ENCODE data around the gene GJA5. TPM values are rescaled to one million over a fixed set of nuclear protein-coding genes. Genes with fewer than 3 reads are reported as not detected.

GJA5 gene
- total RNA-seq, 1 experiment from 2014 or later: 8.7 TPM

DNA sequence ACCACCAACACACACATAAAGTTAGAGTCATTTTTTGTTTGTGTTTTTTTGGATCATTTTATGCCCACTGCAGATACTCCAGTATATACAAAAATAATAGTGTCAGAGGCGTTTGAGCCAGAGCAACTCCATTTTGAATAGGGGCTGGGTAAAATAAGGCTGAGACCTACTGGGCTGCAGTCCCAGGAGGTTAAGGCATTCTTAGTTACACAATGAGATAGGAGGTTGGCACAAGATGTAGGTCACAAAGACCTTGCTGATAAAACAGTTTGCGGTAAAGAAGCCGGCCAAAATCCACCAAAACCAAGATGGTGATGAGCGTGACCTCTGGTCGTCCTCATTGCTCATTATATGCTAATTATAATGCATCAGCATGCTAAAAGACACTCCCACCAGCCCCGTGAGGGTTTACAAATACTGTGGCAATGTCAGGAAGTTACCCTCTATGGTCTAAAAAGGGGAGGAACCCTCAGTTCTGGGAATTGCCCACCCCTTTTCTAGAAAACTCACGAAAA lies 40.6 kb downstream of the GJA5 start:
- H3K79me2 ChIP-seq (ENCODE audit: low read depth): no peaks in the 10 kb centered on the region
- no peak for DNase-seq
- no peaks in the 10 kb centered on the region for H3K9me2 ChIP-seq (ENCODE audit: insufficient read depth)
- H3K27me3 ChIP-seq (ENCODE audit: insufficient read depth, low read depth): no peaks in the 10 kb centered on the region
- no TSS peak for BruUV-seq (replicated peaks)
- H3K4me2 ChIP-seq: peak overlapping the region; percentile 21
- no peaks in the 10 kb centered on the region for H4K20me1 ChIP-seq (ENCODE audit: insufficient read depth)
- peak overlapping the region; percentile 35; the same call in 1 of the 2 replicates for H3K27ac ChIP-seq
- H3K4me1 ChIP-seq (replicated peaks; ENCODE audit: insufficient read depth): peaks cover 94% of the 10 kb centered on the region
- H3K4me3 ChIP-seq: no peak overlapping the region
- H3K36me3 ChIP-seq (ENCODE audit: low read depth): no peaks in the 10 kb centered on the region
- H3F3A ChIP-seq (ENCODE audit: insufficient read depth, low read depth): peaks cover 55% of the 10 kb centered on the region
- intact Hi-C loops (cut with micrococcal nuclease; ENCODE audit: unreplicated experiment): no loop called here
- no peak overlapping the region for H2AFZ ChIP-seq
- ChIA-PET POLR2A (ENCODE audit: unreplicated experiment) (no interaction called here), CTCF (interaction anchor here (0.7 kb wide), 1 partner anchor 23 kb away, joined by 3 read pairs; no protein-coding TSS in a partner anchor)
- no peak for TF ChIP-seq EZH2 (IDR thresholded peaks at IDR 0.05; ENCODE audit: low read depth)
- TF ChIP-seq, protein P1, sequence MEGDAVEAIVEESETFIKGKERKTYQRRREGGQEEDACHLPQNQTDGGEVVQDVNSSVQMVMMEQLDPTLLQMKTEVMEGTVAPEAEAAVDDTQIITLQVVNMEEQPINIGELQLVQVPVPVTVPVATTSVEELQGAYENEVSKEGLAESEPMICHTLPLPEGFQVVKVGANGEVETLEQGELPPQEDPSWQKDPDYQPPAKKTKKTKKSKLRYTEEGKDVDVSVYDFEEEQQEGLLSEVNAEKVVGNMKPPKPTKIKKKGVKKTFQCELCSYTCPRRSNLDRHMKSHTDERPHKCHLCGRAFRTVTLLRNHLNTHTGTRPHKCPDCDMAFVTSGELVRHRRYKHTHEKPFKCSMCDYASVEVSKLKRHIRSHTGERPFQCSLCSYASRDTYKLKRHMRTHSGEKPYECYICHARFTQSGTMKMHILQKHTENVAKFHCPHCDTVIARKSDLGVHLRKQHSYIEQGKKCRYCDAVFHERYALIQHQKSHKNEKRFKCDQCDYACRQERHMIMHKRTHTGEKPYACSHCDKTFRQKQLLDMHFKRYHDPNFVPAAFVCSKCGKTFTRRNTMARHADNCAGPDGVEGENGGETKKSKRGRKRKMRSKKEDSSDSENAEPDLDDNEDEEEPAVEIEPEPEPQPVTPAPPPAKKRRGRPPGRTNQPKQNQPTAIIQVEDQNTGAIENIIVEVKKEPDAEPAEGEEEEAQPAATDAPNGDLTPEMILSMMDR (conservative IDR thresholded peaks at IDR 0.05): no peak
- peaks cover 7% of the 10 kb centered on the region; the same call in 1 of the 2 replicates for H3K9me3 ChIP-seq (ENCODE audit: insufficient read depth, low read depth)

DNA sequence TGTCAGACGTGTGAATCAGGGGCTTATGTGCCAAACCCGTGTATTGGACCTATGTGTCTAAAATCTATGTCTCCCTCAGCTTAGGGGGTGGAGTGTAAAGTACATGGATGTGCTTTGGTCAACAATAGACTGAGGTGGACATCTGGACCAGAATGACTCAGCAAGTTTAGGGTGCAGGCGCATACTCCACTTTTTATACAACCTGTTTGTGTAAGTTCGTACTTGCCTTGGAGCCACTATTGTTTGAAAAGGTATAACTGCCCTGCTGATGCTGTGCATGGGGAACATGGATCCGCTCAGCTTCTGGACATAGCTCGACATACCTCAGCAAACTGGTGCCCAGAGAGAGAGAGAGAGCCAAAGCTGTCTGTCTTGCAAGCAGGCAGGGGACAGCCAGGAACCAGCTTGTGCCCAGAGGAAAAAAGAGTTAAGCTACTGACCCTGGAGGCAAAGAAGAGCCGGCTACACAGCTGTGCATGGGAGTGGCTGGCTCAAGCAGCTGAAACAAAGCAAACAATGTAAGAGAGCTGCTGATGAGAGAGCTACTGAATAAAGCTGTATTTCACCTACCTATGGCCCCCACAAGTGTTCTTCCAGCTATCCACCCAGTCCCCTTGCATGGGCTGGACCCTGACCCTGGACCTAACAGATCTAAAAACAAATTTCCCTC lies 41.2 kb downstream of the GJA5 start:
- intact Hi-C loops (cut with micrococcal nuclease; ENCODE audit: unreplicated experiment): no loop called here
- ChIA-PET CTCF (interaction anchor here (0.7 kb wide), 2 partner anchors 23 to 55 kb away, joined by 3 read pairs; no protein-coding TSS in a partner anchor), POLR2A (ENCODE audit: unreplicated experiment) (no interaction called here)

DNA sequence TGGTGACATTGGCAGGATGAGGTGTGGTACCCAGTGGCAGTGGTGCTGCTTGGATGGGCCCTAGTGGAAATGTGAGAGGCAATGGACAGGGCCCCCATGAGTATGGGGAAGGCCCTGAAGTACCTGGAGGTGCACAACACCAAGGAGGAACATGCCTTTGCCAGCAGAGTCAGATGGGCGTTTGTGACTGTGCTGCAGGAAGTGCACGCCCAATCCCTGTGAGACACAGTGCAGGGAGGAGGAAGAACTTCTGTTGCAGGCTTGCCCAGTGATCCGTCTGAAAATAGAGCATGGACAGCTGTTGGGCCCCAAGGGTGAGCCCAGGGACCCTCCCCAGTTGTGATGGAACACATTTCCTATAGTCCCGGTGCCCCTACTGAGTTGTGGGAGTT lies 42.7 kb downstream of the GJA5 start:
- TF ChIP-seq, protein P1 (conservative IDR thresholded peaks at IDR 0.05): no peak
- no peak for TF ChIP-seq EZH2 (IDR thresholded peaks at IDR 0.05; ENCODE audit: low read depth)
- H3K9me2 ChIP-seq (ENCODE audit: insufficient read depth): no peaks in the 10 kb centered on the region
- H3K4me2 ChIP-seq: peak overlapping the region; percentile 5; the same call in 1 of the 2 replicates
- no peaks in the 10 kb centered on the region for H4K20me1 ChIP-seq (ENCODE audit: insufficient read depth)
- H3K4me1 ChIP-seq (replicated peaks; ENCODE audit: insufficient read depth): peaks cover 78% of the 10 kb centered on the region
- no peaks in the 10 kb centered on the region for H3K27me3 ChIP-seq (ENCODE audit: insufficient read depth, low read depth)
- ChIA-PET POLR2A (ENCODE audit: unreplicated experiment) (interaction anchor here (0.7 to 1.4 kb wide), 3 partner anchors 14 to 119 kb away, joined by 3 to 16 read pairs (median 10); no protein-coding TSS in a partner anchor), CTCF (interaction anchor here (1.3 kb wide), 1 partner anchor 39 kb away, joined by 4 read pairs; no protein-coding TSS in a partner anchor)
- DNase-seq: peak; percentile 29 to 48
- H3K79me2 ChIP-seq (ENCODE audit: low read depth): no peaks in the 10 kb centered on the region
- peak overlapping the region; percentile 67 for H3K27ac ChIP-seq
- H3K9me3 ChIP-seq (ENCODE audit: insufficient read depth, low read depth): peaks cover 7% of the 10 kb centered on the region; the same call in 1 of the 2 replicates
- H3F3A ChIP-seq (ENCODE audit: insufficient read depth, low read depth): peaks cover 54% of the 10 kb centered on the region
- BruUV-seq (replicated peaks): no TSS peak
- H3K36me3 ChIP-seq (ENCODE audit: low read depth): no peaks in the 10 kb centered on the region
- no peak overlapping the region for H3K4me3 ChIP-seq
- intact Hi-C loops (cut with micrococcal nuclease; ENCODE audit: unreplicated experiment): loop anchor here (1.0 to 2.0 kb wide), 4 partner anchors 40 to 173 kb away; partner anchors contain the start of gene ACP6
- no peak overlapping the region for H2AFZ ChIP-seq

More for the DNA sequence above, 41.2 kb downstream of the GJA5 start:
- H3K27me3 ChIP-seq (ENCODE audit: insufficient read depth, low read depth): no peaks in the 10 kb centered on the region
- no peak for TF ChIP-seq EZH2 (IDR thresholded peaks at IDR 0.05; ENCODE audit: low read depth)
- TF ChIP-seq, protein P1 (conservative IDR thresholded peaks at IDR 0.05): no peak
- H3K4me2 ChIP-seq: peak overlapping the region; percentile 21
- no peaks in the 10 kb centered on the region for H3K36me3 ChIP-seq (ENCODE audit: low read depth)
- no peak overlapping the region for H3K4me3 ChIP-seq
- no peaks in the 10 kb centered on the region for H3K79me2 ChIP-seq (ENCODE audit: low read depth)
- H3K9me2 ChIP-seq (ENCODE audit: insufficient read depth): no peaks in the 10 kb centered on the region
- H3K4me1 ChIP-seq (replicated peaks; ENCODE audit: insufficient read depth): peaks cover 93% of the 10 kb centered on the region
- no peaks in the 10 kb centered on the region for H4K20me1 ChIP-seq (ENCODE audit: insufficient read depth)
- no TSS peak for BruUV-seq (replicated peaks)
- no peak overlapping the region for H2AFZ ChIP-seq
- peaks cover 7% of the 10 kb centered on the region; the same call in 1 of the 2 replicates for H3K9me3 ChIP-seq (ENCODE audit: insufficient read depth, low read depth)
- peak; percentile 48 to 61 for DNase-seq
- H3K27ac ChIP-seq: peak overlapping the region; percentile 35; the same call in 1 of the 2 replicates
- H3F3A ChIP-seq (ENCODE audit: insufficient read depth, low read depth): peaks cover 58% of the 10 kb centered on the region

Data from PC-9 (cell line).